AG10803 (cell line): ENCODE measurements around the gene TEX19.

Source experiments
- DNase-seq: peaks from one replicate; pipeline ENCODE4 v3.0.0; 2010; ENCODE audit warnings: low read depth
- H3K4me3 ChIP-seq: 2 replicates; pipeline ENCODE4 v1.5.1; 2011; ENCODE audit warnings: mild to moderate bottlenecking, low read length, control low read depth
- CTCF ChIP-seq: conservative IDR thresholded peaks from 2 replicates; pipeline ENCODE4 v1.5.1; 2011; ENCODE audit warnings: mild to moderate bottlenecking, low read length, control low read depth, inconsistent platforms

The TEX19 gene

GRCh38 chr17:82390860-82391435, 31.9 kb downstream of the TEX19 start:
- TF ChIP-seq CTCF = no peak
- H3K4me3 ChIP-seq = no peak overlapping the region
- DNase-seq = no peak

GRCh38 chr17:82391496-82392066, 32.5 kb downstream of the TEX19 start:
- TF ChIP-seq CTCF = no peak
- H3K4me3 ChIP-seq = no peak overlapping the region
- no peak for DNase-seq

- no peak overlapping the region for H3K4me3 ChIP-seq
- TF ChIP-seq CTCF = no peak
- no peak for DNase-seq
These were observed 33.3 kb downstream of the TEX19 start for GRCh38 chr17:82392209-82392920.

- no peak for DNase-seq
- no peak overlapping the region for H3K4me3 ChIP-seq
- TF ChIP-seq CTCF = no peak
These were observed 33.9 kb downstream of the TEX19 start for GRCh38 chr17:82392941-82393340.

- no peak for DNase-seq
- H3K4me3 ChIP-seq = no peak overlapping the region
- no peak for TF ChIP-seq CTCF
These were observed 35.2 kb downstream of the TEX19 start for GRCh38 chr17:82394278-82394677.

GRCh38 chr17:82396601-82397435, 37.8 kb downstream of the TEX19 start:
- H3K4me3 ChIP-seq = peak overlapping the region; percentile 44
- no peak for TF ChIP-seq CTCF
- DNase-seq = peak; percentile 99
